ENCODE data around the gene TCF7. TPM values are rescaled to one million over a fixed set of nuclear protein-coding genes. Genes with fewer than 3 reads are reported as not detected.

Gene TCF7
- total RNA-seq, 1 experiment from 2014 or later: 16.8 TPM

DNA sequence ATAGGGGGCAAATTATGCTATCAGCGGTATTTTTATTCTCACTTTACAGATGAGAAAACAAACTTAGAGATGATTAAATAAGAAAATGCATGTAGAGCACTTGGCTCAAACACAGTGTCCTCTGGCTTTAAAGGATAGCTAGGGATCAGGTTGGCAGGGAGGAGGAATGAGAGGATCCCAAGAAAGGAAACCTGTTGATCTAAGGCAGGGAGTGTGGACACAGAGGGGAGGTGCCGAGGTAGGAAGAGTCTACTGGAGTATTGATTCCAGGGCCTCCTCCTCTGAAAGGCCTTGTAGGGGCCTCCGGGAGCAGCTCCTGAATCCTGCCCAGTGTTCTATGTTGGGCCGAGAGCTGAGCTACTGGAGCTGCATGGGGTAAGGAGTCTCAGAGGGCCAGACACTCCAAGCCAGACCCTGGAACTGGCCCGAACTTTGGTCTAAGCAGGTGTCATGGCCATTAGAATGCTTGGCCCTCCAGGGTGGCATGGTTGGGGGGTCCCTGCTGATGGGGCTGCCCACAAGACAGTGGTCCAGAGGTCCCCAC is 30.4 kb upstream of the TCF7 start:
- Mint-ChIP-seq H3K9me3 (ENCODE audit: low read depth, unreplicated experiment) (no peaks in the 10 kb centered on the region), H3K36me3 (ENCODE audit: insufficient read depth, unreplicated experiment) (no peaks in the 10 kb centered on the region), H3K27me3 (ENCODE audit: unreplicated experiment) (no peaks in the 10 kb centered on the region), H3K27ac (ENCODE audit: unreplicated experiment) (no peak overlapping the region), H3K4me3 (ENCODE audit: low read depth, unreplicated experiment) (no peak overlapping the region), H3K4me1 (ENCODE audit: low read depth, unreplicated experiment) (no peaks in the 10 kb centered on the region)
- BruUV-seq (replicated peaks): no TSS peak
- DNase-seq: no peak
- TF ChIP-seq, protein P1, sequence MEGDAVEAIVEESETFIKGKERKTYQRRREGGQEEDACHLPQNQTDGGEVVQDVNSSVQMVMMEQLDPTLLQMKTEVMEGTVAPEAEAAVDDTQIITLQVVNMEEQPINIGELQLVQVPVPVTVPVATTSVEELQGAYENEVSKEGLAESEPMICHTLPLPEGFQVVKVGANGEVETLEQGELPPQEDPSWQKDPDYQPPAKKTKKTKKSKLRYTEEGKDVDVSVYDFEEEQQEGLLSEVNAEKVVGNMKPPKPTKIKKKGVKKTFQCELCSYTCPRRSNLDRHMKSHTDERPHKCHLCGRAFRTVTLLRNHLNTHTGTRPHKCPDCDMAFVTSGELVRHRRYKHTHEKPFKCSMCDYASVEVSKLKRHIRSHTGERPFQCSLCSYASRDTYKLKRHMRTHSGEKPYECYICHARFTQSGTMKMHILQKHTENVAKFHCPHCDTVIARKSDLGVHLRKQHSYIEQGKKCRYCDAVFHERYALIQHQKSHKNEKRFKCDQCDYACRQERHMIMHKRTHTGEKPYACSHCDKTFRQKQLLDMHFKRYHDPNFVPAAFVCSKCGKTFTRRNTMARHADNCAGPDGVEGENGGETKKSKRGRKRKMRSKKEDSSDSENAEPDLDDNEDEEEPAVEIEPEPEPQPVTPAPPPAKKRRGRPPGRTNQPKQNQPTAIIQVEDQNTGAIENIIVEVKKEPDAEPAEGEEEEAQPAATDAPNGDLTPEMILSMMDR (IDR thresholded peaks at IDR 0.05; ENCODE audit: unreplicated experiment): no peak
- CTCF ChIA-PET: no interaction called here
- intact Hi-C loops (cut with micrococcal nuclease; ENCODE audit: unreplicated experiment): no loop called here

DNA sequence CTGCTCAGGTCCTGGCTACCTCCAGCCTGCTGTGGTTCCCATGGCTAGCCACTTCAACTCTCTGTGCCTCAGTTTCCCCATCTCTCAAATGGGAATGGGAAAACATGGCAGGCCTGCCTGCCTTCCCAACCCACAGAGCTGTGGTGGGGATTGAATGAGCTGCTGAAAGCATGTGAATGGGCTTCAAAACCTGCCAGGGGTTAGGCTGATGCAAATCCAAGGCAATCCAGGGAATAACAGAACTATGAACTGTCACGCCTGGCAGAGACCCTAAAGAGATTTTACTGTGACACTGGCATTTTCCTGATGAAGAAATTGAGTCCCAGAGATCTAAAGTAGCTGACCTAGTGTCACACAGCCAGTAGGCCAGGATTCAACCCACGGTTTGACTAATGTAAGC is 29.9 kb upstream of the TCF7 start:
- TF ChIP-seq, protein P1 (IDR thresholded peaks at IDR 0.05; ENCODE audit: unreplicated experiment): no peak
- CTCF ChIA-PET: no interaction called here
- no peak for DNase-seq
- Mint-ChIP-seq H3K4me1 (ENCODE audit: low read depth, unreplicated experiment) (no peaks in the 10 kb centered on the region), H3K36me3 (ENCODE audit: insufficient read depth, unreplicated experiment) (no peaks in the 10 kb centered on the region), H3K27me3 (ENCODE audit: unreplicated experiment) (no peaks in the 10 kb centered on the region), H3K9me3 (ENCODE audit: low read depth, unreplicated experiment) (no peaks in the 10 kb centered on the region), H3K27ac (ENCODE audit: unreplicated experiment) (no peak overlapping the region), H3K4me3 (ENCODE audit: low read depth, unreplicated experiment) (no peak overlapping the region)
- intact Hi-C loops (cut with micrococcal nuclease; ENCODE audit: unreplicated experiment): no loop called here
- no TSS peak for BruUV-seq (replicated peaks)

- CTCF ChIA-PET: interaction anchor here (0.6 to 1.0 kb wide), 3 partner anchors 8 to 833 kb away, joined by 3 to 9 read pairs (median 6); no protein-coding TSS in a partner anchor
- BruUV-seq (replicated peaks): no TSS peak
Measured at GRCh38 chr5:134085411-134085810, 29.1 kb upstream of the TCF7 start.

DNA sequence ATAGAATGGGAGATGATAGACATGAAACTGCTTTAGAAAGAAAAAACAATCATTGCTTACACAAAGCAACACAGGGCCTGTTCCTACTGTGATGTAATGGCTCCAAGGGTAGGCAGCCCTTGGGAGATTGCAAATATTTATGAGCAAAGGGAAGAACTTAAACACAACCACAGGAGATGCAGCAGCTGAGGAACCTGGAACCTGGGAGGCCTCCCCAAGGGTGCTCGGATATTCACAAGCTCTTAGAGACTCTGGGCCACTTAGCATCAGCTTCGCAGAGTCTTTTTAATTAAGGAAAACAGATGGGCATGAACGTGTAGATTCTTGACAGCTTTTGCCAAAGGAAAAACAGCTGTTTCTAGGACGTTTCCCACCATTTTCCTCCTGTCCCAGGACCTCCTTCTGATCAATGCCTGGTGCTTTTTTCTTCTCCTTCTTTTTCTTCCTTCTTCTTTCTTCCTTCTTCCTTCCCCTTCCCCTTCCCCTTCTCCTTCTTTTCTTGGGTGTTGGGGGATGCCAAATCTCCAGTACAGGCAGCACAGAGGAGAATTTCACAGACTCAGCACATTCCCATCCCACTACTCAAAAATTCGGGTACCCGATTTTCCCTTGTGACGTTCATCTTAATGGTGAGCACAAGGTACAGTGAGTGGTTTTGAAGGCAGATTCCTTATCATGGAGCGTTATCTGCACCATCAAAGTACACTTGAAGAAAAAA is 28.1 kb upstream of the TCF7 start:
- no TSS peak for BruUV-seq (replicated peaks)
- CTCF ChIA-PET: interaction anchor here (0.6 to 1.0 kb wide), 3 partner anchors 9 to 832 kb away, joined by 3 to 9 read pairs (median 5); no protein-coding TSS in a partner anchor
- TF ChIP-seq, protein P1 (IDR thresholded peaks at IDR 0.05; ENCODE audit: unreplicated experiment): no peak
- Mint-ChIP-seq H3K4me3 (ENCODE audit: low read depth, unreplicated experiment) (no peak overlapping the region), H3K9me3 (ENCODE audit: low read depth, unreplicated experiment) (no peaks in the 10 kb centered on the region), H3K4me1 (ENCODE audit: low read depth, unreplicated experiment) (peaks cover 6% of the 10 kb centered on the region), H3K27ac (ENCODE audit: unreplicated experiment) (no peak overlapping the region), H3K27me3 (ENCODE audit: unreplicated experiment) (no peaks in the 10 kb centered on the region), H3K36me3 (ENCODE audit: insufficient read depth, unreplicated experiment) (no peaks in the 10 kb centered on the region)
- intact Hi-C loops (cut with micrococcal nuclease; ENCODE audit: unreplicated experiment): no loop called here
- no peak for DNase-seq

More at GRCh38 chr5:134085411-134085810, 29.1 kb upstream of the TCF7 start:
- no peaks in the 10 kb centered on the region for H3K36me3 Mint-ChIP-seq (ENCODE audit: insufficient read depth, unreplicated experiment)
- no peak for DNase-seq
- no peak overlapping the region for H3K4me3 Mint-ChIP-seq (ENCODE audit: low read depth, unreplicated experiment)
- no peak overlapping the region for H3K27ac Mint-ChIP-seq (ENCODE audit: unreplicated experiment)
- H3K9me3 Mint-ChIP-seq (ENCODE audit: low read depth, unreplicated experiment): no peaks in the 10 kb centered on the region
- H3K27me3 Mint-ChIP-seq (ENCODE audit: unreplicated experiment): no peaks in the 10 kb centered on the region
- TF ChIP-seq, protein P1 (IDR thresholded peaks at IDR 0.05; ENCODE audit: unreplicated experiment): no peak
- intact Hi-C loops (cut with micrococcal nuclease; ENCODE audit: unreplicated experiment): no loop called here
- no peaks in the 10 kb centered on the region for H3K4me1 Mint-ChIP-seq (ENCODE audit: low read depth, unreplicated experiment)
